GM21576 (cell line): ENCODE measurements around the gene KLHL22.
"Not testable (repeated sequence)": the region's sequence is repeated elsewhere in the genome, so short reads cannot be mapped to it uniquely, and the experiment has no call there.

ENCODE experiments used
- ATAC-seq: cut with Tn5 transposase; IDR thresholded peaks from one replicate; pipeline ENCODE4 v1.9.1; 2021; ENCODE audit warnings: mild to moderate bottlenecking, moderate library complexity; ENCODE audit not compliant: unreplicated experiment

The KLHL22 gene

DNA sequence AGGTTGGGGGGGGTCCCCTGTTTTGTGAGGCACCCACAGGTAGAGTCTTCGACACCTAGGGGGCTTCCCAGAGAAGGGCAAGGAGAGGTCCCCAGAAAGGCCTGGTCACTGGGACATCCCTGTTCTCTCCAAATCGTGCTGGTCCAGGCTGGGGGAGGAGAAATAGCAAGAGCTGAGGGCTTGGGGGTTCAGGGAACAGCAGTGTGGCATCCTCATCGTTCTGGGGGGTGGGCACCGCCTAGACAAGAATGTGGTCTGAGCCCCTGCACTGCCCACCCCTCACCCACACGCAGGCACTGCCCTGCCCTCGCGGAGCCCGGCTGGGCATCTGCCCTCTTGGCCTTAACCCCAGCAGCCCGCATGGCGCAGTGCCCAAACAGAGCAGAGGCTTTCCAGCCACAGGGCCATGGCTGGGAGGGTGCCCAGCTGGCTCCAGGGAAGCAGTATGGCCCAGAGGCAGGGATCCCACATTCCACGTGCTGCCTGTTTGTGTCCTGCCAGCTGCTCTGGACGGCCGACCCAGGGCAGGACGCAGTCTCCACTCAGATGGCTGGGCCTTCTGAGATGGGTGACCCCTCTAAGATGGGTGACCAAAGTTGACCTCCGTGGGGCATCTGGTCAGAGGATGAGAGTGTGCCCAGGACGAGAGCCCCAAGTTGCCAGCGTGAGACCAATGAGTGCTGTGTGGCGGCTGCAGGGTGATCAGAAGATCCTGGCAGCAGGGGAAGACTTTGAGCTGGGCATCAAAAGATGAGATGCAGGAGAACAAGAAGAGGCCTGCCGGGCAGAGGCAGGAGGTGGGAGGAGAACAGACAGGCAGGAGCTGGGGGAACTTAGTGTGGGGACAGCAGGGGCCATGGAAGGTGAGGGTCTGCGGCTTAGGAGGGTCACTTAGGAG lies 72.3 kb downstream of the KLHL22 start:
- ATAC-seq = no peak

DNA sequence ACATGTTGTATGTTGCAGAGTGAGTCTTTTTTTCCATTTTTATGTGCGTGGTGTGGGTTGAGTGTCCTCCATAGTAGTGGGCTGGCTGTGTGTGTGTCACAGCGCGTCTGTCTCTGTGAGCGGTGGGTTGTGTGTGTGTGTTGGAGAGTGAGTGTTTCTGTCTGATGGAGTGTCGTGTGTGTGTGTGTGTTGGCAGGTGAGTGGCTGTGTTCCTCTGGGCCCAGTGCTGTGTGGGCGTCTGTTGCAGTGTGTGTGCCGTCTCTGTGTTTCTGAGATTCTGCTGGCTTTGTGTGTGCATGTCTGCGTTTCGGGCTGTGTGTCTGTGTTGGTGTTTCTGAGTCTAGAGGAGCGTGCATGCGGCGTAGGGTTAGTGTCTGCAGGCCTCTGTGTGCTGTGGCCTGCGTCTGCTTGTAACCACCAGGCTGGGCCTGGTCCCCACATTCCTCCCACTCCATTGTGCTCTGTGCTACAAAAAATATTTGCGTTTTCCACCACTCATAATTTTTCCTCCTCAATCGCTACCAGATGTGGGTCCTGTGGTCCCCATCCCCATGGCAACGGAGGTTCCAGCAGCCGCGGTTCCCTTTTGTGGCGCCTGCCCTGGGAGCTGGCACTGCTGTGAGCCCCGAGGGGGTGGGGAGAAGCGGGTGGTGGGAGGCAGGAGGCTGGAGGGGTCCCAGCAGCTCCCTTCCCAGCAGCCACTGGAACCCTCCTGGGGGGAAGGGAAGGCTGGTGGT lies 73.2 kb downstream of the KLHL22 start:
- ATAC-seq = no peak

DNA sequence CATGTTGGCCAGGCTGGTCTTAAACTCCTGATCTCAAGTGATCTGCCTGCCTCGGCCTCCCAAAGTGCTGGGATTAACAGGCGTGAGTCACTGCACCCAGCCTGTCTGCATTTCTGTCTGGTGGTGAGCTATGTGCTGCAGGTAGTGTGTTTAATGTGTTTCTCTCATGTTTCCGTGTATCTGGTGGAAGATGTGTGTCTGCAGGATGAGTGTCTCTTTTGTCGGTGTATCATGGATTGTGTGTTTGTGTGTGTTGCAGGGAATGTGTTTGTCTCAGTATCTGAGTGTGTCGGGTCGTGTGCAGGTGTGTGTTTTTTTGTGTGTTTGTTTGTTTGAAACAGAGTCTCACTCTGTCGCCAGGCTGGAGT lies 74.1 kb downstream of the KLHL22 start:
- no peak for ATAC-seq

- no peak for ATAC-seq
These were observed 75.3 kb downstream of the KLHL22 start for GRCh38 chr22:20420157-20420842.

DNA sequence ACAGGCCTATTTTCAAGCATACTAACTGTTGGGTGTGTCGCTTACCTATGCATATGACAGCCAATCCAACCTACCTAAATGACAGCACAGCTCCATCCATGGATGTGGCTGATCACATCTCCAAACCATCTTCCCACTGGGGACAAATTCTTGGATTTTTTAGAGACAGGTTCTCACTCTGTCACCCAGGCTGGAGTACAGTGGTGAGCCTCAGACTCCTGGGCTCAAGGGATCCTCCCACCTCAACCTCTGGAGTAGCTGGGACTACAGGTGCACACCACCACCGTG lies 76.0 kb downstream of the KLHL22 start:
- no peak for ATAC-seq

GRCh38 chr22:20418211-20418788 lies 77.3 kb downstream of the KLHL22 start:
- ATAC-seq = no peak

DNA sequence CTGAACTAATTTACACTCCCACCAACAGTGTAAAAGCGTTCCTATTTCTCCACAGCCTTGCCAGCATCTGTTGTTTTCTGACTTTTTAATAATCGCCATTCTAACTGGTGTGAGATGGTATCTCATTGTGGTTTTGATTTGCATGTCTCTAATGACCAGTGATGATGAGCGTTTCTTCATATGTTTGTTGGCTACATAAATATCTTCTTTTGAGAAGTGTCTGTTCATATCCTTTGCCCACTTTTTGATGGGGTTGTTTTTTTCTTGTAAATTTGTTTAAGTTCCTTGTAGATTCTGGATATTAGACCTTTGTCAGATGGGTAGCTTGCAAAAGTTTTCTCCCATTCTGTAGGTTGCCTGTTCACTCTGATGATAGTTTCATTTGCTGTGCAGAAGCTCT lies 79.9 kb downstream of the KLHL22 start:
- not testable (repeated sequence) for ATAC-seq

DNA sequence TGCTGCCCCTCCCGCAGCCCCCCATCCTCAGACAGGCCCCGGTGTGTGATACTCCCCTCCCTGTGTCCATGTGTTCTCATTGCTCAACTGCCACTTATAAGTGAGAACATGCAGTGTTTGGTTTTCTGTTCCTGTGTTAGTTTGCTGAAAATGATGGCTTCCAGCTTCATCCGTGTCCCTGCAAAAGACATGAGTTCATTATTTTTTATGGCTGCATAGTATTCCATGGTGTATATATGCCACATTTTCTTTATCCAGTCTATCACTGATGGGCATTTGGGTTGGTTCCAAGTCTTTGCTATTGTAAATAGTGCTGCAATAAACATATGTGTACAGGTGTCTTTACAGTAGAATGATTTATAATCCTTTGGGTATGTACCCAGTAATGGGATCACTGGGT lies 80.4 kb downstream of the KLHL22 start:
- ATAC-seq = not testable (repeated sequence)

DNA sequence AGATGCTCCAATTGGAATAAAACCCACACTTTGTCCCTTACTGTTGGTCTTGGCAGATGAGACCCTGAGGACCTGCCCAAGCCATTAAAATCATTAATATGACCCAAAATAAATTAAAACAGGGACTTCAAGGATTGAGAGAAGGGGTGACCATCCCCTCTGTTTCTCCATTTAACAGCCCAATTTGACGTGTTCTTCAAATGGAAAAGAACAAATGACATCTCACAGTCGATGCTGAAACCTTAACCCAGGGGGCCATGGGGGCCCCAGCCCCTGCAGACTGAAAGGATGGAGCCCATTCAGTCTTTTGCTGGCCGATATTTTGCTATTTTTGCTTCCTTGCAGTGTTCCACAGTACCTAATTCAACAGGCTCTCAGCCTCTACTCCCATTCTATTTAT lies 81.1 kb downstream of the KLHL22 start:
- no peak for ATAC-seq

GRCh38 chr22:20414059-20414440 lies 81.5 kb downstream of the KLHL22 start:
- no peak for ATAC-seq

DNA sequence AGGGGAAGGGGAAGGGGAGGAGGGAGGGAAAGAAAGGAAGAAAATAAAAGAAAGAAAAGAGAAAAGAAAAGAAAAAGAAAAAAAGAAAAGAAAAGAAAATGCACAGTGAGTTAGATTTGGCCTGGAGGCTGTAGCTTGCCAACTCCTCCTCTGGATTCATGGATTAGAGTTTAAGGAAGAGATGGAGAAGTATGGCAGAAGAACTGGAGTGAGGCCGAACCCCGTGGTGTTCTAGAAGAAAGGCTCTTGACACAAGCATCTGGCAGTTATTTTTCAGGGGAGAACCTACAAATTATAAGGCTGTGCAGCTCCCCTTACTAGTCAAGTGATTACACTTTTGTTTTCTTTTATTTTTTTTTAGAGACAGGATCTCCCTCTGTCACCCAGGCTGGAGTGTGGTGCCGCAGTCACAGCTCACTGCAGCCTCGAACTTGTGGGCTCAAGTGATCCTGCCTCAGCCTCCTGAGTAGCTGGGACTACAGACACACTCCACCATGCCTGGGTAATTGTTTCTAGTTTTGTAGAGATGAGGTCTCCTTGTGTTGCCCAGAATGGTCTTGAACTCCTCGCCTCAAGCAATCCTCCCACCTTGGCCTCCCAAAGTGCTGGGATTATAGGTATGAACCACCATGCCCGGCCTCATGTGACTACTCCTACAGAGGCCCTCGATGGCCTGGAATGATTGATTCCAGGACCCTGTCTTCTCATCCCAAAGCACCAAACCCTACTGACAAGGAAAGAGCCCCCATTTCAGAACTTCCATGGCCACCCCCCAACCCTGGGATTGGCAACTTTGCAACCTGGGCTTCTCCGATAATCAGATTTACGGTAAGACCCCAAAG lies 82.2 kb downstream of the KLHL22 start:
- ATAC-seq = no peak

- ATAC-seq = no peak
These were observed 83.0 kb downstream of the KLHL22 start for GRCh38 chr22:20412474-20413216.

DNA sequence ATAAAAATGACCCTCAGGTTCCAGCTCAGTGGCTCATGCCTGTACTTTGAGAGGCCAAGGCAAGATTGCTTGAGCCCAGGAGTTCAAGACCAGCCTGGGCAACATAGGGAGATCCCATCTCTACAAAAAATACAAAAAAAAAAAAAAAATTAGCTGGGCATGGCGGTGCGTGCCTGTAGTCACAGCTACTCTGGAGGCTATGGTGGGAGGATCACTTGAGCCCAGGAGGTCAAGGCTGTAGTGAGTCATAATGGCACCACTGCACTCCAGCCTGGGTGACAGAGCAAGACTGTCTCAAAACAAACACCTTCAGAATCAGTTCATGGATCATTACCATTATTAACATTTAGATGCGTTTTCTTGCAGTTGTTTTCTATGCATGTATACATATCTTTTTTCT lies 86.2 kb downstream of the KLHL22 start:
- not testable (repeated sequence) for ATAC-seq

DNA sequence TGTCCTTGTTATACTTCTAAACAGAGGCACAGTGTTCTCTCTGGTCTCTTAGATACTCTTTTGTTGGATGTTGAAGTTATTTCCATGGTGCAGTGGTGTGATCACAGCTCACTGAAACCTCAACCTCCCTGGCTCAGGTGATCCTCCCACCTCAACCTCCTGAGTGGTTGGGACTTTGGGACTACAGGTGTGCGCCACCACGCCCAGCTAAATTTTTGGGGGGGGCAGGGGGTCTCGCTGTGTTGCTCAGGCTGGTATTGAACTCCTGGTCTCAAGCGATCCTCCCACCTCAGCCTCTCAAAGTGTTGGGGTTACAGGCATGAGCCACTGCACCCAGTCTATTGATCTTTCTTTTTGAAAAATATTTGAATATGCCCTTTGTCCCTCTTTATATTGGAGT lies 86.7 kb downstream of the KLHL22 start:
- no peak for ATAC-seq

- ATAC-seq = no peak
These were observed 87.8 kb downstream of the KLHL22 start for GRCh38 chr22:20407829-20408228.

DNA sequence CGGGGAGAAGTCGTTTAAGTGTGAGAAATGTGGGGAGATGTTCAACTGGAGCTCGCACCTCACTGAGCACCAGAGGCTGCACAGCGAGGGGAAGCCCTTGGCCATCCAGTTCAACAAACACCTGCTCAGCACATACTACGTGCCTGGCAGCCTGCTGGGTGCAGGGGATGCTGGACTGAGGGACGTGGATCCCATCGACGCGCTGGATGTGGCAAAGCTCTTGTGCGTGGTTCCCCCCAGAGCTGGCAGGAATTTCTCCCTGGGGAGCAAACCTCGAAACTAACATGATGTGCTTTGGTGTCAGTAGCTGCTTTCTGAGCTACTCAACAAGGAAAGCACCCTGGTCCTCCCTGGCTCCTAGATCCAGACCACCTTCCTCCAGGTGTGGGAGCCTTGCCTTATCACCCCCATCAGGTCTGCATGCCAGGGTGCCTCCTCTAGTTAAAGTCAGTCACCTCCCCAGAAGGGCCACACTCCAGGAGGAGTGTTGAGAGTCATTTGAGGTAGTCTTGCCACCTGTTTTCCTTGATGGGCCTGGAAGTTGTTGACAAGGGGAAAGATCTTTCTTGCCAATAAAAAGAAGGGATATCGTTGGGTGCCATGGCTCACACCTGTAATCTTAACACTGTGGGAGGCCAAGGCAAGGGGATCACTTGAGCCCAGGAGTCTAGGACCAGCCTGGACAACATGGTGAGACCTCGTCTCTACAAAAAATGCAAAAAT lies 88.7 kb downstream of the KLHL22 start:
- ATAC-seq = no peak

- ATAC-seq = no peak
These were observed 89.5 kb downstream of the KLHL22 start for GRCh38 chr22:20405931-20406685.

DNA sequence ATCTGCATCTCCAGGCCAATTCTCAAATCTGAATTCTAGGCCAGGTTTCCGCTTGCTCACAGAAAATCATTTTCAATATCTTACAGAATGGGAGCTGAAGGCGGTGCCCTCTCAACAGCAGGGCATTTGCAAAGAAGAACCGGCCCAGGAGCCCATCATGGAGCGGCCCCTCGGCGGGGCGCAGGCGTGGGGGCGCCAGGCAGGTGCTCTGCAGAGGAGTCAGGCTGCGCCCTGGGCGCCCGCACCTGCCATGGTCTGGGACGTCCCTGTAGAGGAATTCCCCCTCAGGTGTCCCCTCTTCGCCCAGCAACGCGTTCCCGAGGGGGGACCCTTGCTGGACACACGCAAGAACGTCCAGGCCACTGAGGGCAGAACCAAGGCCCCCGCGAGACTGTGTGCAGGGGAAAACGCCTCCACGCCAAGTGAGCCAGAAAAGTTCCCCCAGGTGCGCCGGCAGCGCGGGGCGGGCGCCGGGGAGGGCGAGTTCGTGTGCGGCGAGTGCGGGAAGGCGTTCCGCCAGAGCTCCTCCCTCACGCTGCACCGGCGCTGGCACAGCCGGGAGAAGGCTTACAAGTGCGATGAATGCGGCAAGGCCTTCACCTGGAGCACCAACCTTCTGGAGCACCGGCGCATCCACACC lies 90.2 kb downstream of the KLHL22 start:
- no peak for ATAC-seq
